SK-N-SH (cell line): ENCODE results near the gene TSSC4. TPM values are rescaled to one million over a fixed set of nuclear protein-coding genes. Genes with fewer than 3 reads are reported as not detected.
"Not testable (repeated sequence)": the region's sequence is repeated elsewhere in the genome, so short reads cannot be mapped to it uniquely, and the experiment has no call there.

Experiments used
- CTCF ChIA-PET: fragments of 300-600, 350-600 bp; formaldehyde crosslinking; extraction: SDS; loops from one replicate; lab custom pipeline; 2021; lab: Yijun Ruan, JAX
- POLR2A ChIA-PET: fragments of 350-600 bp; sonication (Branson Sonifier 250); formaldehyde crosslinking; extraction: SDS; loops from one replicate; lab custom pipeline; 2020; ENCODE audit warnings: antibody characterized with exemption, inconsistent platforms; lab: Yijun Ruan, JAX
- DNase-seq: peaks from one replicate; pipeline ENCODE4 v3.0.0; 2012
- H2AFZ ChIP-seq: fragments of 200-600 bp; sonication (generic); 2 replicates; pipeline ENCODE4 v1.8.1; 2016; ENCODE audit warnings: antibody characterized with exemption, mild to moderate bottlenecking, low read depth
- H3F3A ChIP-seq: fragments of 200-600 bp; sonication (generic); replicated peaks from 2 replicates; pipeline ENCODE3; 2016; ENCODE audit warnings: antibody characterized with exemption, mild to moderate bottlenecking; ENCODE audit not compliant: insufficient read depth
- H3K27ac ChIP-seq, 2 experiments: fragments of 200-500 bp in 1 of 2; fragments of 200-600 bp in 1 of 2; sonication (Bioruptor generic) in 1 of 2; sonication (generic), shearing (Covaris generic) in 1 of 2; 2 replicates each; pipeline versions ENCODE4 v1.5.1 to v1.6.1; 2014 to 2016; ENCODE audit warnings: low read depth in 2 of 2, inconsistent platforms in 1 of 2, low read length in 1 of 2, mild to moderate bottlenecking in 1 of 2, mixed read lengths in 1 of 2
- H3K27me3 ChIP-seq: fragments of 200-600 bp; sonication (generic), shearing (Covaris generic); 2 replicates; pipeline ENCODE4 v1.6.1; 2016; ENCODE audit warnings: mixed run types; ENCODE audit not compliant: insufficient read depth
- H3K36me3 ChIP-seq, 2 experiments: fragments of 200-500 bp in 1 of 2; fragments of 200-600 bp in 1 of 2; sonication (Bioruptor generic) in 1 of 2; sonication (generic) in 1 of 2; replicated peaks in 1 of 2; 2 replicates each; pipeline versions ENCODE3 to v1.5.1; 2014 to 2016; ENCODE audit warnings: low read length in 1 of 2, mild to moderate bottlenecking in 1 of 2; ENCODE audit not compliant: insufficient read depth in 2 of 2, control insufficient read depth in 1 of 2
- H3K4me1 ChIP-seq, 2 experiments: fragments of 200-500 bp in 1 of 2; fragments of 200-600 bp in 1 of 2; sonication (Bioruptor generic) in 1 of 2; sonication (generic), shearing (Covaris generic) in 1 of 2; 2 replicates each; pipeline versions ENCODE4 v1.5.1 to v1.6.1; 2014 to 2016; ENCODE audit warnings: low read depth in 1 of 2, low read length in 1 of 2, mixed run types in 1 of 2; ENCODE audit not compliant: insufficient read depth in 2 of 2, control insufficient read depth in 1 of 2
- H3K4me2 ChIP-seq: fragments of 200-600 bp; sonication (generic), shearing (Covaris generic); 2 replicates; pipeline ENCODE4 v1.6.1; 2017; ENCODE audit warnings: mixed run types
- H3K4me3 ChIP-seq, 2 experiments: fragments of 200-500 bp in 1 of 2; fragments of 200-600 bp in 1 of 2; sonication (Bioruptor generic) in 1 of 2; sonication (generic), shearing (Covaris generic) in 1 of 2; 2 replicates each; pipeline versions ENCODE4 v1.5.1 to v1.8.1; 2014 to 2016; ENCODE audit warnings: low read depth in 2 of 2, inconsistent platforms in 1 of 2, low read length in 1 of 2, mild to moderate bottlenecking in 1 of 2, mixed read lengths in 1 of 2, moderate library complexity in 1 of 2
- H3K79me2 ChIP-seq: fragments of 200-600 bp; sonication (generic); 2 replicates; pipeline ENCODE4 v1.8.1; 2017; ENCODE audit warnings: mild to moderate bottlenecking; ENCODE audit not compliant: insufficient read depth
- H3K9ac ChIP-seq: fragments of 200-600 bp; sonication (generic); 2 replicates; pipeline ENCODE4 v1.6.1; 2017; ENCODE audit warnings: mixed run types
- H3K9me2 ChIP-seq: fragments of 200-600 bp; sonication (generic); 2 replicates; pipeline ENCODE4 v1.6.1; 2017; ENCODE audit warnings: mixed run types
- H3K9me3 ChIP-seq: fragments of 200-600 bp; sonication (generic); 2 replicates; pipeline ENCODE4 v1.6.1; 2017; ENCODE audit warnings: mixed run types, mild to moderate bottlenecking, moderate library complexity
- H4K20me1 ChIP-seq: fragments of 200-600 bp; sonication (generic); 2 replicates; pipeline ENCODE4 v1.6.1; 2017; ENCODE audit warnings: mild to moderate bottlenecking, mixed run types; ENCODE audit not compliant: insufficient read depth
- ELF1 ChIP-seq: IDR thresholded peaks from 2 replicates; pipeline ENCODE4 v1.4.0; 2012
- FOXJ3 ChIP-seq: sonication (generic); formaldehyde crosslinking; IDR thresholded peaks from 2 replicates; pipeline ENCODE4 v1.5.1; 2020; ENCODE audit warnings: mild to moderate bottlenecking, missing genetic modification reagents
- GABPA ChIP-seq: IDR thresholded peaks from 2 replicates; pipeline ENCODE4 v1.4.0; 2012; ENCODE audit warnings: low read depth, mild to moderate bottlenecking
- IRF3 ChIP-seq: fragments of 150-350 bp; IDR thresholded peaks from 2 replicates; pipeline ENCODE4 v1.6.1; 2016; ENCODE audit warnings: mild to moderate bottlenecking, low read depth, low read length
- NFIC ChIP-seq: IDR thresholded peaks from 2 replicates; pipeline ENCODE4 v1.4.0; 2012; ENCODE audit warnings: borderline replicate concordance
- PBX3 ChIP-seq: IDR thresholded peaks from 2 replicates; pipeline ENCODE4; 2012
- POLR2AphosphoS5 ChIP-seq: IDR thresholded peaks from 2 replicates; pipeline ENCODE4 v1.6.1; 2012; ENCODE audit warnings: low read depth, low read length
- RAD21 ChIP-seq: IDR thresholded peaks from 2 replicates; pipeline ENCODE4 v1.6.1; 2012; ENCODE audit warnings: mild to moderate bottlenecking, low read length
- RFX5 ChIP-seq: IDR thresholded peaks from 2 replicates; pipeline ENCODE4 v1.6.1; 2012; ENCODE audit warnings: mild to moderate bottlenecking, improper control_type of control experiment, low read length
- RXRA ChIP-seq: IDR thresholded peaks from 2 replicates; pipeline ENCODE4 v1.4.0; 2012; ENCODE audit warnings: low read depth, mild to moderate bottlenecking, borderline replicate concordance
- SIN3A ChIP-seq: IDR thresholded peaks from 2 replicates; pipeline ENCODE4 v1.6.1; 2012; ENCODE audit warnings: low read depth, mild to moderate bottlenecking, low read length, moderate library complexity, borderline replicate concordance
- YY1 ChIP-seq: IDR thresholded peaks from 2 replicates; pipeline ENCODE4 v1.4.0; 2012; ENCODE audit warnings: low read depth, mild to moderate bottlenecking
- WGBS: methylation state at CpG from one replicate; pipeline ENCODE4 v1.1.6; 2017; ENCODE audit warnings: low lambda C conversion rate; 5-methylcytosine and 5-hydroxymethylcytosine counted together
- polyA plus RNA-seq, 3 experiments: library from polyadenylated mRNA; depleted of rRNA; stranded (reverse); fragments of >200 nt; gene quantifications; 2 replicates each; pipeline ENCODE4 v1.2.3, GENCODE V29; 2012
- TF ChIP-seq, protein P1 (sequence below): IDR thresholded peaks from 2 replicates; pipeline ENCODE4 v1.4.0; 2012; ENCODE audit warnings: low read depth

Gene TSSC4
- polyA plus RNA-seq, 1 of the 3 experiments (the other 2 are of a cell fraction): 45.1 TPM

GRCh38 chr11:2355000-2355644 is 45.4 kb upstream of the TSSC4 start (continued):
- TF ChIP-seq IRF3 (no peak), PBX3 (no peak), POLR2AphosphoS5 (no peak), ELF1 (no peak), SIN3A (no peak), FOXJ3 (no peak), RFX5 (no peak)

GRCh38 chr11:2357246-2357645 is 43.3 kb upstream of the TSSC4 start:
- Histone ChIP-seq H3K4me3 (no peak overlapping the region), H3K4me2 (no peak overlapping the region), H3K36me3 (no peaks in the 10 kb centered on the region), H3K9ac (no peak overlapping the region), H3K9me3 (no peaks in the 10 kb centered on the region), H3F3A (no peaks in the 10 kb centered on the region), H2AFZ (no peak overlapping the region), H3K4me1 (no peaks in the 10 kb centered on the region), H3K27ac (no peak overlapping the region), H3K27me3 (no peaks in the 10 kb centered on the region), H3K9me2 (no peaks in the 10 kb centered on the region)
- POLR2A ChIA-PET: no interaction called here
- CTCF ChIA-PET: no interaction called here
- WGBS: 13% methylated on average over 4 of the region's 8 CpGs
- TF ChIP-seq NFIC (no peak), YY1 (no peak), RXRA (no peak), GABPA (no peak), RAD21 (no peak)
- TF ChIP-seq, protein P1, sequence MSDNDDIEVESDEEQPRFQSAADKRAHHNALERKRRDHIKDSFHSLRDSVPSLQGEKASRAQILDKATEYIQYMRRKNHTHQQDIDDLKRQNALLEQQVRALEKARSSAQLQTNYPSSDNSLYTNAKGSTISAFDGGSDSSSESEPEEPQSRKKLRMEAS: no peak
- TF ChIP-seq, all 33 proteins: peak for 0
- DNase-seq: no peak
- Histone ChIP-seq H3K79me2 (no peaks in the 10 kb centered on the region), H4K20me1 (no peaks in the 10 kb centered on the region)

DNA sequence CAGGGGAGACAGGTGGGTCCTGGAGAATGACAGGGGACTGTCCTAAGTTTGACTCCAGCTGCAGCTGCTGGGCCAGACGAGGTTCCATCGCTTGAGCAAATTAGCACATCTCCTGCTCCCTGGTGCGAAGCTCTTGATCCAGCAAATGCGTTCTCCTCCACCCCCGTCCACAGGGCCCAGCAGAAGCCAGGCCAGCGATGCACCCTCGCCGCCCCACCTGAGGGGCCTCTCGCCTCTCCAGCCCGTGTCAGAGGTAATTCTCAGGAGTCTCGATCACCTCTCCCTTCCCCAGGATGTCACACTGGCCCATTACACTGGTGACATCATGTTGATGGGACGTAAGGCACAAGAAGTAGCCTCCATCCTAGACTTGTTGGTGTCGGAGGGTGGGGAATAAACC is 42.9 kb upstream of the TSSC4 start:
- WGBS: 69% methylated on average over 10 of the region's 13 CpGs
- H3K9me2 ChIP-seq, POLR2A ChIA-PET: not testable (repeated sequence)

More for the DNA sequence above, 42.9 kb upstream of the TSSC4 start:
- CTCF ChIA-PET, H3K4me1 ChIP-seq, H3K4me3 ChIP-seq, H3K27ac ChIP-seq, H3K4me2 ChIP-seq, H2AFZ ChIP-seq, H3K36me3 ChIP-seq, H3K79me2 ChIP-seq, DNase-seq, H3F3A ChIP-seq, H4K20me1 ChIP-seq, H3K27me3 ChIP-seq, H3K9ac ChIP-seq, H3K9me3 ChIP-seq: not testable (repeated sequence)
